HepG2 (cell line): Measurements from ENCODE around the gene CACNA1I. TPM values are rescaled to one million over a fixed set of nuclear protein-coding genes. Genes with fewer than 3 reads are reported as not detected.

Experiments used
- ARID4A ChIP-seq: sonication (generic); formaldehyde crosslinking; IDR thresholded peaks from 2 replicates; pipeline ENCODE4 v1.5.0; 2020; ENCODE audit warnings: mild to moderate bottlenecking, missing genetic modification reagents, borderline replicate concordance
- BATF2 ChIP-seq: sonication (generic); formaldehyde crosslinking; IDR thresholded peaks from 2 replicates; pipeline ENCODE4 v1.8.0; 2022; ENCODE audit warnings: mild to moderate bottlenecking, missing genetic modification reagents, moderate library complexity
- EHMT2 ChIP-seq: fragments of 200-600 bp; sonication (generic); IDR thresholded peaks from 2 replicates; pipeline ENCODE4 v1.7.0; 2017; ENCODE audit warnings: antibody characterized with exemption, low read depth, low read length, borderline replicate concordance
- FOSL1 ChIP-seq: sonication (generic); formaldehyde crosslinking; IDR thresholded peaks from 2 replicates; pipeline ENCODE4 v1.9.0; 2021; ENCODE audit warnings: missing genetic modification reagents, borderline replicate concordance
- FOXC1 ChIP-seq: sonication (generic); formaldehyde crosslinking; IDR thresholded peaks from 2 replicates; pipeline ENCODE4 v1.8.0; 2022; ENCODE audit warnings: mild to moderate bottlenecking, missing genetic modification reagents, borderline replicate concordance
- GABPB1 ChIP-seq: IDR thresholded peaks from 2 replicates; pipeline ENCODE4 v1.6.1; 2016; ENCODE audit warnings: mild to moderate bottlenecking, missing genetic modification reagents, moderate library complexity, missing compliant biosample characterization
- KDM2A ChIP-seq: sonication (generic); formaldehyde crosslinking; IDR thresholded peaks from 2 replicates; pipeline ENCODE4 v1.4.0; 2020; ENCODE audit warnings: low read depth, missing genetic modification reagents, borderline replicate concordance
- MXI1 ChIP-seq: IDR thresholded peaks from 3 replicates; pipeline ENCODE4 v1.6.1; 2012; ENCODE audit warnings: low read depth, low read length, inconsistent platforms, borderline replicate concordance
- NPAS2 ChIP-seq: sonication (generic); formaldehyde crosslinking; IDR thresholded peaks from 2 replicates; pipeline ENCODE4 v1.8.0; 2022; ENCODE audit warnings: mild to moderate bottlenecking, missing genetic modification reagents, borderline replicate concordance
- PLRG1 ChIP-seq: fragments of 450-650 bp; conservative IDR thresholded peaks from 2 replicates; pipeline ENCODE4 v1.6.1; 2016
- SALL1 ChIP-seq: sonication (generic); formaldehyde crosslinking; IDR thresholded peaks from 2 replicates; pipeline ENCODE4 v1.8.0; 2022; ENCODE audit warnings: mild to moderate bottlenecking, missing genetic modification reagents
- TEF ChIP-seq: sonication (generic); formaldehyde crosslinking; IDR thresholded peaks from 2 replicates; pipeline ENCODE4 v1.5.0; 2020; ENCODE audit warnings: missing genetic modification reagents
- TFAP4 ChIP-seq: sonication (generic); IDR thresholded peaks from 2 replicates; pipeline ENCODE4 v1.6.1; 2016; ENCODE audit warnings: low read depth, borderline replicate concordance
- TGIF2 ChIP-seq: IDR thresholded peaks from 2 replicates; pipeline ENCODE4 v1.6.1; 2016; ENCODE audit warnings: control low read depth, missing compliant biosample characterization
- THAP11 ChIP-seq: IDR thresholded peaks from 2 replicates; pipeline ENCODE4 v1.6.1; 2016; ENCODE audit warnings: missing biosample characterization, missing genetic modification reagents
- ZNF430 ChIP-seq: sonication (generic); formaldehyde crosslinking; IDR thresholded peaks from 2 replicates; pipeline ENCODE4 v1.9.0; 2021; ENCODE audit warnings: mild to moderate bottlenecking, missing genetic modification reagents
- ZNF567 ChIP-seq: sonication (generic); formaldehyde crosslinking; IDR thresholded peaks from 2 replicates; pipeline ENCODE4 v1.8.1; 2023; ENCODE audit warnings: mild to moderate bottlenecking, missing genetic modification reagents, borderline replicate concordance
- ZNF614 ChIP-seq: IDR thresholded peaks from 2 replicates; pipeline ENCODE4 v1.6.1; 2018; ENCODE audit warnings: missing biosample characterization, missing genetic modification reagents, inconsistent platforms, borderline replicate concordance
- polyA plus RNA-seq, 8 experiments: library from polyadenylated mRNA; depleted of rRNA in 3 of 8; stranded (reverse) in 7 of 8; unstranded in 1 of 8; fragments of >200 nt; fragmentation: Illumina TruSeq in 4 of 8; extraction: Trizol in 4 of 8; gene quantifications; 2 replicates each; pipeline versions ENCODE4 v1.2.1 to v1.2.3, GENCODE V29; 2011 to 2016; ENCODE audit warnings: low read depth in 4 of 8, missing spikeins in 1 of 8, mixed read lengths in 1 of 8; ENCODE audit not compliant: insufficient read depth in 1 of 8
- total RNA-seq, 5 experiments: library from RNA; depleted of rRNA; stranded (reverse); fragments of >200 nt; fragmentation: Illumina TruSeq; extraction: Trizol; gene quantifications; 2 replicates each; pipeline ENCODE4 v1.2.3, GENCODE V29; 2016; ENCODE audit warnings: low read depth in 1 of 5
- TF ChIP-seq, protein P1 (sequence below): IDR thresholded peaks from 2 replicates; pipeline ENCODE4 v1.4.0; 2020; ENCODE audit warnings: mild to moderate bottlenecking, missing genetic modification reagents

The CACNA1I gene
- total and polyA plus RNA-seq, 2 of the 13 experiments (the other 11 are each of a cell fraction or from before 2014, with no cell fraction given) = not detected

- TF ChIP-seq ZNF567 (CRISPR knock-in tag) (no peak), KDM2A (CRISPR knock-in tag) (0 out of 2 replicates have a peak, but pooled peaks have one; percentile 25), TEF (CRISPR knock-in tag) (peak; percentile 82; the same call in 1 of the 2 replicates), FOXC1 (no peak), ZNF614 (CRISPR knock-in tag) (no peak; the same call in 1 of the 2 replicates), ARID4A (CRISPR knock-in tag) (peak; percentile 55; the same call in 1 of the 2 replicates), FOSL1 (CRISPR knock-in tag) (no peak), TGIF2 (CRISPR knock-in tag) (peak; percentile 66; the same call in 1 of the 2 replicates), MXI1 (0 out of 3 replicates have a peak, but pooled peaks have one; percentile 11), EHMT2 (no peak), THAP11 (CRISPR knock-in tag) (peak; percentile 26; the same call in 1 of the 2 replicates), PLRG1 (no peak), TFAP4 (peak; percentile 80; the same call in 1 of the 2 replicates), GABPB1 (CRISPR knock-in tag) (peak; percentile 16; the same call in 1 of the 2 replicates), ZNF430 (no peak), BATF2 (CRISPR knock-in tag) (0 out of 2 replicates have a peak, but pooled peaks have one; percentile 34), SALL1 (CRISPR knock-in tag) (peak; percentile 37; the same call in 1 of the 2 replicates), NPAS2 (CRISPR knock-in tag) (no peak)
- TF ChIP-seq, protein P1, sequence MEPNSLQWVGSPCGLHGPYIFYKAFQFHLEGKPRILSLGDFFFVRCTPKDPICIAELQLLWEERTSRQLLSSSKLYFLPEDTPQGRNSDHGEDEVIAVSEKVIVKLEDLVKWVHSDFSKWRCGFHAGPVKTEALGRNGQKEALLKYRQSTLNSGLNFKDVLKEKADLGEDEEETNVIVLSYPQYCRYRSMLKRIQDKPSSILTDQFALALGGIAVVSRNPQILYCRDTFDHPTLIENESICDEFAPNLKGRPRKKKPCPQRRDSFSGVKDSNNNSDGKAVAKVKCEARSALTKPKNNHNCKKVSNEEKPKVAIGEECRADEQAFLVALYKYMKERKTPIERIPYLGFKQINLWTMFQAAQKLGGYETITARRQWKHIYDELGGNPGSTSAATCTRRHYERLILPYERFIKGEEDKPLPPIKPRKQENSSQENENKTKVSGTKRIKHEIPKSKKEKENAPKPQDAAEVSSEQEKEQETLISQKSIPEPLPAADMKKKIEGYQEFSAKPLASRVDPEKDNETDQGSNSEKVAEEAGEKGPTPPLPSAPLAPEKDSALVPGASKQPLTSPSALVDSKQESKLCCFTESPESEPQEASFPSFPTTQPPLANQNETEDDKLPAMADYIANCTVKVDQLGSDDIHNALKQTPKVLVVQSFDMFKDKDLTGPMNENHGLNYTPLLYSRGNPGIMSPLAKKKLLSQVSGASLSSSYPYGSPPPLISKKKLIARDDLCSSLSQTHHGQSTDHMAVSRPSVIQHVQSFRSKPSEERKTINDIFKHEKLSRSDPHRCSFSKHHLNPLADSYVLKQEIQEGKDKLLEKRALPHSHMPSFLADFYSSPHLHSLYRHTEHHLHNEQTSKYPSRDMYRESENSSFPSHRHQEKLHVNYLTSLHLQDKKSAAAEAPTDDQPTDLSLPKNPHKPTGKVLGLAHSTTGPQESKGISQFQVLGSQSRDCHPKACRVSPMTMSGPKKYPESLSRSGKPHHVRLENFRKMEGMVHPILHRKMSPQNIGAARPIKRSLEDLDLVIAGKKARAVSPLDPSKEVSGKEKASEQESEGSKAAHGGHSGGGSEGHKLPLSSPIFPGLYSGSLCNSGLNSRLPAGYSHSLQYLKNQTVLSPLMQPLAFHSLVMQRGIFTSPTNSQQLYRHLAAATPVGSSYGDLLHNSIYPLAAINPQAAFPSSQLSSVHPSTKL (CRISPR knock-in tag) = peak; percentile 19; the same call in 1 of the 2 replicates
Observed at GRCh38 chr22:39527481-39527961, 43.0 kb upstream of the CACNA1I start (continued).
